HepG2 (cell line): Measurements from ENCODE around the gene TMEM198. TPM values are rescaled to one million over a fixed set of nuclear protein-coding genes. Genes with fewer than 3 reads are reported as not detected.
A peak's percentile ranks its signal among the peaks of the same experiment; 100 is the strongest.

Experiments
- ATAC-seq: fragments of 200-7000 bp; cut with Tn5 transposase; 3 replicates; pipeline ENCODE4 v1.9.1; 2020; ENCODE audit warnings: mild to moderate bottlenecking, moderate library complexity
- BruUV-seq: library from RNA; stranded (reverse); fragments of 400-500 nt; replicated peaks from 2 replicates; lab custom pipeline; 2021; lab: Mats Ljungman, UMichigan
- CTCF ChIA-PET: fragments of 300-600 bp; formaldehyde crosslinking; extraction: SDS; loops from one replicate; lab custom pipeline; 2021; ENCODE audit warnings: low total read pairs, inconsistent platforms, low intra/inter-chr PET ratio; lab: Yijun Ruan, JAX
- POLR2A ChIA-PET: fragments of 350-600 bp; sonication (Branson Sonifier 250); formaldehyde crosslinking; loops from one replicate; lab custom pipeline; 2020; ENCODE audit warnings: antibody characterized with exemption, inconsistent platforms; lab: Yijun Ruan, JAX
- DNase-seq: peaks from one replicate; pipeline ENCODE4 v3.0.0-alpha.2; 2015; ENCODE audit warnings: low spot score
- FAIRE-seq: peaks from 3 replicates; lab custom pipeline; 2011; peaks lifted over from hg19 to GRCh38; lab: Jason Lieb, UNC
- H2AFZ ChIP-seq: one replicate; pipeline ENCODE4 v1.6.1; 2011; ENCODE audit warnings: low read length, inconsistent platforms
- H3K27ac ChIP-seq: fragments of 300-600 bp; 3 replicates; pipeline ENCODE4 v1.8.0; 2011; ENCODE audit warnings: mixed run types, mild to moderate bottlenecking, mixed read lengths, low read length, inconsistent platforms; ENCODE audit not compliant: insufficient read depth; ENCODE audit errors: extremely low read length
- H3K27me3 ChIP-seq, 2 experiments: fragments of 200-600 bp in 1 of 2; 2 replicates in 1 of 2; 3 replicates in 1 of 2; pipeline versions ENCODE4 v1.6.0 to v1.8.0; 2011; ENCODE audit warnings: low read length in 2 of 2, mild to moderate bottlenecking in 2 of 2, moderate library complexity in 2 of 2, inconsistent platforms in 1 of 2; ENCODE audit not compliant: insufficient read depth in 2 of 2, control insufficient read depth in 1 of 2
- H3K36me3 ChIP-seq, 2 experiments: fragments of 200-600 bp in 1 of 2; replicated peaks in 1 of 2; 2 replicates in 1 of 2; 3 replicates in 1 of 2; pipeline versions ENCODE4 v1.5.1 to v1.8.0; 2011; ENCODE audit warnings: low read length in 2 of 2, inconsistent platforms in 1 of 2; ENCODE audit not compliant: insufficient read depth in 2 of 2, control insufficient read depth in 1 of 2
- H3K4me1 ChIP-seq: 2 replicates; pipeline ENCODE4 v1.5.1; 2012; ENCODE audit warnings: low read length, inconsistent platforms; ENCODE audit not compliant: insufficient read depth
- H3K4me2 ChIP-seq: 2 replicates; pipeline ENCODE4 v1.6.0; 2011; ENCODE audit warnings: low read depth, low read length, inconsistent platforms
- H3K4me3 ChIP-seq, 3 experiments: fragments of 200-600 bp in 1 of 3; sonication (generic), shearing (Covaris generic) in 1 of 3; replicated peaks in 1 of 3; 2 replicates each; pipeline ENCODE4 v1.5.1; 2011 to 2016; ENCODE audit warnings: low read length in 3 of 3, inconsistent platforms in 2 of 3, low read depth in 2 of 3, mild to moderate bottlenecking in 2 of 3, control low read depth in 1 of 3, mixed read lengths in 1 of 3; ENCODE audit not compliant: insufficient read depth in 1 of 3
- H3K79me2 ChIP-seq: one replicate; pipeline ENCODE4 v1.6.1; 2011; ENCODE audit warnings: low read length, inconsistent platforms; ENCODE audit not compliant: insufficient read depth
- H3K9ac ChIP-seq: 2 replicates; pipeline ENCODE4 v1.6.0; 2011; ENCODE audit warnings: mild to moderate bottlenecking, low read depth, low read length, inconsistent platforms; ENCODE audit not compliant: insufficient read depth
- H3K9me3 ChIP-seq: 2 replicates; pipeline ENCODE4 v1.5.1; 2012; ENCODE audit warnings: mild to moderate bottlenecking, low read length
- H4K20me1 ChIP-seq: 2 replicates; pipeline ENCODE4 v1.6.0; 2011; ENCODE audit warnings: inconsistent platforms, mild to moderate bottlenecking, low read length, moderate library complexity; ENCODE audit not compliant: insufficient read depth
- FOSL2 ChIP-seq: sonication (generic); formaldehyde crosslinking; IDR thresholded peaks from 2 replicates; pipeline ENCODE4 v1.4.0; 2020; ENCODE audit warnings: missing genetic modification reagents
- HNRNPK ChIP-seq: fragments of 200-400 bp; formaldehyde crosslinking; IDR thresholded peaks from 2 replicates; pipeline ENCODE4 v1.6.1; 2018; ENCODE audit warnings: low read length, low read depth, moderate library complexity, mild to moderate bottlenecking; ENCODE audit not compliant: poor library complexity, severe bottlenecking
- KLF6 ChIP-seq: IDR thresholded peaks from 2 replicates; pipeline ENCODE4 v1.8.0; 2016; ENCODE audit warnings: missing biosample characterization, missing genetic modification reagents
- WGBS: methylation state at CpG from one replicate; pipeline ENCODE4 v1.1.6; 2017; ENCODE audit warnings: low lambda C conversion rate; 5-methylcytosine and 5-hydroxymethylcytosine counted together
- in situ Hi-C: cut with HindIII; loops from 2 replicates; pipeline ENCODE4 v1.10.0; 2017; ENCODE audit warnings: low pct_unique_long_range_greater_than_20kb; ENCODE audit not compliant: extremely low pct_ligation_motif_present
- intact Hi-C: fragments of 100-400 bp; cut with micrococcal nuclease; formaldehyde crosslinking; loops from one replicate; pipeline ENCODE4 v1.10.0; 2022; ENCODE audit not compliant: unreplicated experiment
- polyA plus RNA-seq, 8 experiments: library from polyadenylated mRNA; depleted of rRNA in 3 of 8; stranded (reverse) in 7 of 8; unstranded in 1 of 8; fragments of >200 nt; fragmentation: Illumina TruSeq in 4 of 8; extraction: Trizol in 4 of 8; gene quantifications; 2 replicates each; pipeline versions ENCODE4 v1.2.1 to v1.2.3, GENCODE V29; 2011 to 2016; ENCODE audit warnings: low read depth in 4 of 8, missing spikeins in 1 of 8, mixed read lengths in 1 of 8; ENCODE audit not compliant: insufficient read depth in 1 of 8
- total RNA-seq, 5 experiments: library from RNA; depleted of rRNA; stranded (reverse); fragments of >200 nt; fragmentation: Illumina TruSeq; extraction: Trizol; gene quantifications; 2 replicates each; pipeline ENCODE4 v1.2.3, GENCODE V29; 2016; ENCODE audit warnings: low read depth in 1 of 5
- TF ChIP-seq, protein P1 (sequence below): sonication (generic); formaldehyde crosslinking; IDR thresholded peaks from 2 replicates; pipeline ENCODE4 v1.4.0; 2020; ENCODE audit warnings: missing genetic modification reagents
- TF ChIP-seq, protein P2 (sequence below), 2 experiments: sonication (generic) in 1 of 2; formaldehyde crosslinking in 1 of 2; IDR thresholded peaks; 2 replicates each; pipeline versions ENCODE4 v1.6.1 to v1.9.0; 2014 to 2022; ENCODE audit warnings: antibody characterized with exemption in 1 of 2, borderline replicate concordance in 1 of 2, inconsistent platforms in 1 of 2, low read depth in 1 of 2, missing genetic modification reagents in 1 of 2
- TF ChIP-seq, protein P3 (sequence below): sonication (generic); formaldehyde crosslinking; conservative IDR thresholded peaks from 2 replicates; pipeline ENCODE4 v1.8.1; 2023; ENCODE audit warnings: missing genetic modification reagents

Gene TMEM198
- total and polyA plus RNA-seq, 2 of the 13 experiments (the other 11 are each of a cell fraction or from before 2014, with no cell fraction given) = 17.3 to 23.5 TPM

DNA sequence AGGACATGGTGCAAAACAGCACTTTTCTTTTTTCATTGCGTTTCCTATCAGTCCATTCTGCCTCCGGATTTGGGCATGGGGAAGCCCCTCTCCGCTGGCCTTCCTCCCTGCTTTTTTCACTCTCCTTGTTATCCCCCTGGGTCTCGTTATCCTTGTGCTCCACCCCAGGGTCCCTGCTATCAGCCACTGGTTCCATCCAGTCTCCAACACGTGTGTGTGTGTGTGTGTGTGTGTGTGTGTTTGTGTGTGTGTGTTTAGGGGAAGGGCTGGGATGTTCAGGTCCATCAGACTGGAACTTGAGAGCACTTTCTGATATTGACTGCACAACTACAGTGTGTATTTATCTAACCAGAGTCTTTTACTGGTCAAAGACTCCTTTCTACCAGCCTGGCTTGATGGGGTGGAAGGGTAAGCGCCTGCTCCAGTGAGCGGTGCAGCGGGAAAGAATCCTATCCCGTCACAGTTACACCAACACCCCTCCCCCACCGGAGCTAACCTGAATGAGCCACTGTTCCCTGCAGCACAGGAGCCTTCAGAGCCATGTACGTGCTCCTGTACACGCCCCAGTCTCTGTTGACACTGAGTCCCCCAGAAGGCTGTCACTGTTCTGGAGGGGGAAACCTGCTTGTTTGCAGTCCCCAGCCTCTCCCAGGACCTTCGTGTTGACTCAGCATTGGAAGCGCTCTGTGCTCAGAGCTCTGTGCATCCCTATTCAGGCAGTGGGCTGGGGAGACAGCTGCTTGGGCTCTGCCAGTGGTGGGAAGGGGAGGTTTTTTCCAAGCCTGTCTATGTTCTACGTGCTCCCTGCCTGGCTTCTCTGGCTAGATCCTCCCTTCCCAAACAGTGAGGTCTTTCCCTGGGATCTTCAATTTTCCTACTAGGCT, 32.9 kb downstream of the TMEM198 start:
- H3K36me3 ChIP-seq = no peaks in the 10 kb centered on the region
- no peaks in the 10 kb centered on the region for H4K20me1 ChIP-seq
- peak overlapping the region; percentile 86 for H3K27ac ChIP-seq
- ATAC-seq (peak; percentile 94), FAIRE-seq (peak; percentile 97), DNase-seq (peak; percentile 100)
- WGBS = 0% methylated on average over 12 of the region's 15 CpGs
- ChIA-PET CTCF (interaction anchor here (1.8 kb wide), 1 partner anchor 66 kb away, joined by 5 read pairs; no protein-coding TSS in a partner anchor), POLR2A (interaction anchor here (0.6 to 5.5 kb wide), 13 partner anchors 9 to 328 kb away, joined by 3 to 82 read pairs (median 4); partner anchors contain the start of genes CHPF, DNPEP, STK11IP and TMEM198)
- H3K9ac ChIP-seq = peak overlapping the region; percentile 65
- H2AFZ ChIP-seq = no peak overlapping the region
- no peaks in the 10 kb centered on the region for H3K27me3 ChIP-seq
- H3K4me2 ChIP-seq = peak overlapping the region; percentile 79
- no peaks in the 10 kb centered on the region for H3K79me2 ChIP-seq
- in situ Hi-C loops (no loop called here), intact Hi-C loops (loop anchor here (1.0 to 5.0 kb wide), 3 partner anchors 21 to 51 kb away; partner anchors contain the start of genes CHPF, SLC4A3 and STK11IP)
- peak overlapping the region in 2 of 3 experiments; percentile 23 to 45; a peak in 3 of 6 replicates for H3K4me3 ChIP-seq
- H3K9me3 ChIP-seq = no peaks in the 10 kb centered on the region
- H3K4me1 ChIP-seq = peaks cover 81% of the 10 kb centered on the region
- BruUV-seq = TSS peak; percentile 77
- TF ChIP-seq FOSL2 (CRISPR knock-in tag) (peak; percentile 89), HNRNPK (no peak), KLF6 (CRISPR knock-in tag) (peak; percentile 81; the same call in 1 of the 2 replicates)
- TF ChIP-seq, protein P1, sequence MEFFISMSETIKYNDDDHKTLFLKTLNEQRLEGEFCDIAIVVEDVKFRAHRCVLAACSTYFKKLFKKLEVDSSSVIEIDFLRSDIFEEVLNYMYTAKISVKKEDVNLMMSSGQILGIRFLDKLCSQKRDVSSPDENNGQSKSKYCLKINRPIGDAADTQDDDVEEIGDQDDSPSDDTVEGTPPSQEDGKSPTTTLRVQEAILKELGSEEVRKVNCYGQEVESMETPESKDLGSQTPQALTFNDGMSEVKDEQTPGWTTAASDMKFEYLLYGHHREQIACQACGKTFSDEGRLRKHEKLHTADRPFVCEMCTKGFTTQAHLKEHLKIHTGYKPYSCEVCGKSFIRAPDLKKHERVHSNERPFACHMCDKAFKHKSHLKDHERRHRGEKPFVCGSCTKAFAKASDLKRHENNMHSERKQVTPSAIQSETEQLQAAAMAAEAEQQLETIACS (CRISPR knock-in tag) = no peak
- TF ChIP-seq, protein P2, sequence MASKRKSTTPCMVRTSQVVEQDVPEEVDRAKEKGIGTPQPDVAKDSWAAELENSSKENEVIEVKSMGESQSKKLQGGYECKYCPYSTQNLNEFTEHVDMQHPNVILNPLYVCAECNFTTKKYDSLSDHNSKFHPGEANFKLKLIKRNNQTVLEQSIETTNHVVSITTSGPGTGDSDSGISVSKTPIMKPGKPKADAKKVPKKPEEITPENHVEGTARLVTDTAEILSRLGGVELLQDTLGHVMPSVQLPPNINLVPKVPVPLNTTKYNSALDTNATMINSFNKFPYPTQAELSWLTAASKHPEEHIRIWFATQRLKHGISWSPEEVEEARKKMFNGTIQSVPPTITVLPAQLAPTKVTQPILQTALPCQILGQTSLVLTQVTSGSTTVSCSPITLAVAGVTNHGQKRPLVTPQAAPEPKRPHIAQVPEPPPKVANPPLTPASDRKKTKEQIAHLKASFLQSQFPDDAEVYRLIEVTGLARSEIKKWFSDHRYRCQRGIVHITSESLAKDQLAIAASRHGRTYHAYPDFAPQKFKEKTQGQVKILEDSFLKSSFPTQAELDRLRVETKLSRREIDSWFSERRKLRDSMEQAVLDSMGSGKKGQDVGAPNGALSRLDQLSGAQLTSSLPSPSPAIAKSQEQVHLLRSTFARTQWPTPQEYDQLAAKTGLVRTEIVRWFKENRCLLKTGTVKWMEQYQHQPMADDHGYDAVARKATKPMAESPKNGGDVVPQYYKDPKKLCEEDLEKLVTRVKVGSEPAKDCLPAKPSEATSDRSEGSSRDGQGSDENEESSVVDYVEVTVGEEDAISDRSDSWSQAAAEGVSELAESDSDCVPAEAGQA (IDR thresholded peaks at IDR 0.05; ENCODE audit: low read depth) = no peak; the same call in 1 of the 2 replicates
- TF ChIP-seq, protein P2 (CRISPR knock-in tag; IDR thresholded peaks at IDR 0.05; ENCODE audit: borderline replicate concordance) = no peak
- TF ChIP-seq, protein P3, sequence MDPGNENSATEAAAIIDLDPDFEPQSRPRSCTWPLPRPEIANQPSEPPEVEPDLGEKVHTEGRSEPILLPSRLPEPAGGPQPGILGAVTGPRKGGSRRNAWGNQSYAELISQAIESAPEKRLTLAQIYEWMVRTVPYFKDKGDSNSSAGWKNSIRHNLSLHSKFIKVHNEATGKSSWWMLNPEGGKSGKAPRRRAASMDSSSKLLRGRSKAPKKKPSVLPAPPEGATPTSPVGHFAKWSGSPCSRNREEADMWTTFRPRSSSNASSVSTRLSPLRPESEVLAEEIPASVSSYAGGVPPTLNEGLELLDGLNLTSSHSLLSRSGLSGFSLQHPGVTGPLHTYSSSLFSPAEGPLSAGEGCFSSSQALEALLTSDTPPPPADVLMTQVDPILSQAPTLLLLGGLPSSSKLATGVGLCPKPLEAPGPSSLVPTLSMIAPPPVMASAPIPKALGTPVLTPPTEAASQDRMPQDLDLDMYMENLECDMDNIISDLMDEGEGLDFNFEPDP (CRISPR knock-in tag) = no peak
